Smooth muscle cell (in vitro differentiated cells): ENCODE measurements around the gene TTC21B. TPM values are rescaled to one million over a fixed set of nuclear protein-coding genes. Genes with fewer than 3 reads are reported as not detected.

Experiments
- DNase-seq: peaks from one replicate; lab custom pipeline; 2025; ENCODE audit not compliant: unreplicated experiment; lab: John Stamatoyannopoulos, UW
- H2AFZ ChIP-seq: fragments of 200-600 bp; sonication (generic); 2 replicates; pipeline ENCODE4 v1.6.0; 2016; ENCODE audit warnings: antibody characterized with exemption, low read depth, mild to moderate bottlenecking
- H3F3A ChIP-seq: fragments of 200-600 bp; sonication (generic); 2 replicates; pipeline ENCODE4 v1.6.0; 2017; ENCODE audit warnings: antibody characterized with exemption, low read depth
- H3K27ac ChIP-seq: fragments of 200-600 bp; sonication (generic); 2 replicates; pipeline ENCODE4 v1.5.1; 2016; ENCODE audit warnings: low read depth, mild to moderate bottlenecking
- H3K27me3 ChIP-seq: fragments of 200-600 bp; sonication (generic); 2 replicates; pipeline ENCODE4 v1.6.1; 2016; ENCODE audit warnings: low read depth, mild to moderate bottlenecking
- H3K36me3 ChIP-seq: fragments of 200-600 bp; sonication (generic); 2 replicates; pipeline ENCODE4 v1.5.1; 2016; ENCODE audit warnings: low read depth
- H3K4me1 ChIP-seq: fragments of 200-600 bp; sonication (generic); 2 replicates; pipeline ENCODE4 v1.5.1; 2016; ENCODE audit warnings: low read depth
- H3K4me2 ChIP-seq: fragments of 200-600 bp; sonication (generic); 2 replicates; pipeline ENCODE4 v1.6.0; 2016; ENCODE audit warnings: mild to moderate bottlenecking
- H3K4me3 ChIP-seq: fragments of 200-600 bp; sonication (generic); 2 replicates; pipeline ENCODE4 v1.5.1; 2016; ENCODE audit warnings: mild to moderate bottlenecking
- H3K79me2 ChIP-seq: fragments of 200-600 bp; sonication (generic); 2 replicates; pipeline ENCODE4 v1.6.0; 2016; ENCODE audit warnings: low read depth, mild to moderate bottlenecking
- H3K9ac ChIP-seq: fragments of 200-600 bp; sonication (generic); 2 replicates; pipeline ENCODE4 v1.6.0; 2016; ENCODE audit warnings: low read depth
- H3K9me3 ChIP-seq: fragments of 200-600 bp; sonication (generic); replicated peaks from 2 replicates; pipeline ENCODE4 v1.5.1; 2016; ENCODE audit warnings: low read depth
- H4K20me1 ChIP-seq: fragments of 200-600 bp; sonication (generic); 2 replicates; pipeline ENCODE4 v1.6.0; 2016; ENCODE audit warnings: low read depth
- CTCF ChIP-seq: fragments of 200-600 bp; sonication (generic); IDR thresholded peaks from 2 replicates; pipeline ENCODE4 v1.5.1; 2017; ENCODE audit warnings: borderline replicate concordance, mild to moderate bottlenecking, antibody characterized with exemption; ENCODE audit not compliant: insufficient read depth, poor library complexity, severe bottlenecking
- WGBS: methylation state at CpG from one replicate; pipeline ENCODE4 v1.1.7; 2016; ENCODE audit warnings: low lambda C conversion rate; 5-methylcytosine and 5-hydroxymethylcytosine counted together
- polyA plus RNA-seq: library from polyadenylated mRNA; unstranded; fragments of >200 nt; fragmentation: Nextera tagmentation; extraction: Ambion mirVana; gene quantifications from 2 replicates; pipeline ENCODE4 v1.2.1, GENCODE V29; 2016
- total RNA-seq: library from RNA; depleted of rRNA; stranded (reverse); fragments of >200 nt; gene quantifications from 2 replicates; pipeline ENCODE4 v1.2.3, GENCODE V29; 2014

Gene TTC21B
- total and polyA plus RNA-seq, 2 experiments from 2014 or later: 5.5 to 48.0 TPM

DNA sequence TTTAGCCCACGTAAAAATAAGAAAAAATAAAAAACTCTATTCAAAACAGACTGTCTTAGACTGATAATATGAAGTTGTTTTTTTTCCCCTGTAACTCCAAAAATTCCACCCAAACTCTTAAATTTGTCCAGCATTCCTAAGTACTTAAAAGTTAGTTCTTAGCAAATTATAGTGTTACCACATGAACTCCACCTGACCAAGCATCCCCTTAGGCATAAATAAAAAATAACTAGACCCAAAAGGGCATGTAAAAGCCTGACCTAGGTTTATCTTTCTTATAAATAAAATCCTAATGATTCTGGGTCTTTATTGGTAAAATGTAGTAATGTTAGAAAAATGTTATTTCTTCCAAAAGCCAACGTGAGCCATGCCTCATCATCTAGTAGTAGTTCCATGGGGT, 54.3 kb downstream of the TTC21B start:
- Histone ChIP-seq H3K36me3 (peaks cover 4% of the 10 kb centered on the region), H3K4me1 (no peaks in the 10 kb centered on the region)
- WGBS: 85% methylated on average over 2 of the region's 2 CpGs

GRCh38 chr2:165898381-165898780, 55.2 kb downstream of the TTC21B start:
- Histone ChIP-seq H3K27ac (no peak overlapping the region), H3K79me2 (no peaks in the 10 kb centered on the region), H3K9me3 (no peaks in the 10 kb centered on the region), H2AFZ (no peak overlapping the region), H3K27me3 (no peaks in the 10 kb centered on the region), H3K4me3 (no peak overlapping the region), H3K36me3 (peaks cover 4% of the 10 kb centered on the region), H3K4me1 (no peaks in the 10 kb centered on the region), H3K9ac (no peak overlapping the region), H4K20me1 (no peaks in the 10 kb centered on the region), H3K4me2 (no peak overlapping the region), H3F3A (no peaks in the 10 kb centered on the region)
- no peak for TF ChIP-seq CTCF
- WGBS: 79% methylated on average over 4 of the region's 4 CpGs
- DNase-seq: no peak

More for the DNA sequence above, 54.3 kb downstream of the TTC21B start:
- H3F3A ChIP-seq: no peaks in the 10 kb centered on the region
- H2AFZ ChIP-seq: no peak overlapping the region
- H3K27me3 ChIP-seq: no peaks in the 10 kb centered on the region
- H3K9ac ChIP-seq: no peak overlapping the region
- no peaks in the 10 kb centered on the region for H3K79me2 ChIP-seq
- no peak for DNase-seq
- H3K4me2 ChIP-seq: no peak overlapping the region
- H4K20me1 ChIP-seq: no peaks in the 10 kb centered on the region
- no peak overlapping the region for H3K4me3 ChIP-seq
- H3K9me3 ChIP-seq: no peaks in the 10 kb centered on the region
- H3K27ac ChIP-seq: no peak overlapping the region
- no peak for TF ChIP-seq CTCF

DNA sequence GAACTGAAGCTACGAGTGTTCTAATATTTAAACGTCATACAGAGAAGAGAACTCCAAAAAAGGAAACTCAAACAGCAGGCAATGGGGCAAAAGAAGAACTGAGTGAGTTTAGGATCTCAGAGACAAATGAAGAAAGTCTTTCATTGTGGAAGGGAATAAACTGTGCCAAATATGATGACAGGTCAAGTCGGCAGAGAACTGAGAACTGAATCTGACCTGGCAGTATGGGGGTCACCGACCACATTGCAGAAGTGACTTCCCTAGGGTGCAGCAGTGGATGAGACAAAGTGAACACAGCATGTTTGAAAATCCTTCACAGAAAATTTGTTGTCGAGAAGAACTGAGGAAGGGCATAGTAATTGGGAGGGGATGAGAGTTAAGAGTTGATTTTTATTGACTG, 55.9 kb downstream of the TTC21B start:
- H3K4me3 ChIP-seq: no peak overlapping the region
- no peaks in the 10 kb centered on the region for H3K27me3 ChIP-seq
- 92% methylated on average over 5 of the region's 5 CpGs for WGBS
- H3K36me3 ChIP-seq: peaks cover 4% of the 10 kb centered on the region
- H3K9me3 ChIP-seq: no peaks in the 10 kb centered on the region
- H3K79me2 ChIP-seq: no peaks in the 10 kb centered on the region
- no peak for DNase-seq
- no peak overlapping the region for H3K27ac ChIP-seq
- no peaks in the 10 kb centered on the region for H3F3A ChIP-seq
- no peak for TF ChIP-seq CTCF
- H2AFZ ChIP-seq: no peak overlapping the region
- no peaks in the 10 kb centered on the region for H3K4me1 ChIP-seq
- H3K4me2 ChIP-seq: no peak overlapping the region
- no peaks in the 10 kb centered on the region for H4K20me1 ChIP-seq
- H3K9ac ChIP-seq: no peak overlapping the region

- Histone ChIP-seq H3K4me3 (no peak overlapping the region), H4K20me1 (no peaks in the 10 kb centered on the region), H3K9ac (no peak overlapping the region), H3K4me1 (no peaks in the 10 kb centered on the region), H3K27ac (no peak overlapping the region), H3K27me3 (no peaks in the 10 kb centered on the region), H3K4me2 (no peak overlapping the region), H3K36me3 (peaks cover 4% of the 10 kb centered on the region), H2AFZ (no peak overlapping the region), H3K79me2 (no peaks in the 10 kb centered on the region), H3K9me3 (no peaks in the 10 kb centered on the region), H3F3A (no peaks in the 10 kb centered on the region)
- no peak for TF ChIP-seq CTCF
- DNase-seq: no peak
- WGBS: over 99% methylated on average over 5 of the region's 5 CpGs
Measured at GRCh38 chr2:165897074-165897473, 56.5 kb downstream of the TTC21B start.
